Measurements from ENCODE around the gene CDKAL1. TPM values are rescaled to one million over a fixed set of nuclear protein-coding genes. Genes with fewer than 3 reads are reported as not detected.

The CDKAL1 gene
- total RNA-seq, 5 donors from 2014 or later (not counting 1 experiment from before 2014, with no cell fraction given), result 18.8 to 29.9 (median 20.5) TPM

GRCh38 chr6:21071780-21072468 lies 537.7 kb downstream of the CDKAL1 start:
- Histone ChIP-seq H3K27me3 (replicated peaks in 1 of 2; ENCODE audit: control insufficient read depth in 2 of 2, extremely low read depth in 1 of 2, insufficient read depth in 2 of 2, low read length in 1 of 2) (no peaks in the 10 kb centered on the region), H3K27ac (ENCODE audit: low read length) (no peak overlapping the region), H3K4me1 (ENCODE audit: control insufficient read depth in 1 of 2, extremely low read depth in 1 of 2, insufficient read depth in 2 of 2, low read length in 2 of 2) (no peaks in the 10 kb centered on the region), H3K4me3 (ENCODE audit: control insufficient read depth in 1 of 2, extremely low read depth in 1 of 2, low read length in 1 of 2) (no peak overlapping the region), H3K36me3 (ENCODE audit: control insufficient read depth in 2 of 2, extremely low read depth in 1 of 2, insufficient read depth in 1 of 2, low read length in 1 of 2) (peaks cover 0 to 7% of the 10 kb centered on the region in 2 donors), H3K9me3 (no peaks in the 10 kb centered on the region)
- POLR2A ChIA-PET, result no interaction called here
- no peak overlapping the region for H3K4me3 Mint-ChIP-seq
- peaks cover 61% of the 10 kb centered on the region for H3K36me3 Mint-ChIP-seq
- no peak for DNase-seq
- H3K4me1 Mint-ChIP-seq, result peaks cover 0 to 6% (median 0%) of the 10 kb centered on the region in 3 donors
- H3K27me3 Mint-ChIP-seq, result no peaks in the 10 kb centered on the region
- H3K9me3 Mint-ChIP-seq, result peaks cover 10 to 51% (median 19%) of the 10 kb centered on the region in 3 donors
- CTCF ChIA-PET, result interaction anchor here in 1 of 2 donors (0.6 kb wide), 1 partner anchor 28 kb away, joined by 6 read pairs; no protein-coding TSS in a partner anchor
- WGBS (ENCODE audit: insufficient coverage), result 100% methylated on average over 3 of the region's 8 CpGs
- no peak for ATAC-seq (replicated peaks in 1 of 4)
- H3K27ac Mint-ChIP-seq, result no peak overlapping the region

- no peak overlapping the region for H3K27ac Mint-ChIP-seq
- H3K36me3 Mint-ChIP-seq, result peaks cover 62% of the 10 kb centered on the region
- no peaks in the 10 kb centered on the region for H3K27me3 Mint-ChIP-seq
- peaks cover 0 to 6% (median 0%) of the 10 kb centered on the region in 3 donors for H3K4me1 Mint-ChIP-seq
- 100% methylated on average over 1 of the region's 2 CpGs for WGBS (ENCODE audit: insufficient coverage)
- Histone ChIP-seq H3K4me1 (ENCODE audit: control insufficient read depth in 1 of 2, extremely low read depth in 1 of 2, insufficient read depth in 2 of 2, low read length in 2 of 2) (no peaks in the 10 kb centered on the region), H3K9me3 (no peaks in the 10 kb centered on the region), H3K27ac (ENCODE audit: low read length) (no peak overlapping the region), H3K4me3 (ENCODE audit: control insufficient read depth in 1 of 2, extremely low read depth in 1 of 2, low read length in 1 of 2) (no peak overlapping the region), H3K27me3 (replicated peaks in 1 of 2; ENCODE audit: control insufficient read depth in 2 of 2, extremely low read depth in 1 of 2, insufficient read depth in 2 of 2, low read length in 1 of 2) (no peaks in the 10 kb centered on the region), H3K36me3 (ENCODE audit: control insufficient read depth in 2 of 2, extremely low read depth in 1 of 2, insufficient read depth in 1 of 2, low read length in 1 of 2) (peaks cover 0 to 7% of the 10 kb centered on the region in 2 donors)
- ChIA-PET CTCF (interaction anchor here in 1 of 2 donors (0.6 kb wide), 1 partner anchor 424 kb away, joined by 3 read pairs; no protein-coding TSS in a partner anchor), POLR2A (interaction anchor here in 1 of 2 donors (0.5 kb wide), 1 partner anchor 116 kb away, joined by 3 read pairs; no protein-coding TSS in a partner anchor)
- H3K4me3 Mint-ChIP-seq, result no peak overlapping the region
- ATAC-seq (replicated peaks in 1 of 4) (no peak), DNase-seq (no peak)
- peaks cover 10 to 45% (median 19%) of the 10 kb centered on the region in 3 donors for H3K9me3 Mint-ChIP-seq
These were observed 539.1 kb downstream of the CDKAL1 start for GRCh38 chr6:21073318-21073839.

GRCh38 chr6:21074484-21074883 lies 540.2 kb downstream of the CDKAL1 start:
- POLR2A ChIA-PET, result no interaction called here
- no peak for ATAC-seq (replicated peaks in 1 of 4)

GRCh38 chr6:21075986-21076385 lies 541.7 kb downstream of the CDKAL1 start:
- Mint-ChIP-seq H3K4me3 (no peak overlapping the region), H3K27me3 (no peaks in the 10 kb centered on the region), H3K36me3 (peaks cover 72% of the 10 kb centered on the region), H3K27ac (no peak overlapping the region), H3K9me3 (peaks cover 0 to 29% (median 14%) of the 10 kb centered on the region in 3 donors), H3K4me1 (no peaks in the 10 kb centered on the region)
- DNase-seq, result no peak
- POLR2A ChIA-PET, result interaction anchor here in 1 of 2 donors (0.6 kb wide), 1 partner anchor 41 kb away, joined by 3 read pairs; no protein-coding TSS in a partner anchor
- ATAC-seq (replicated peaks in 1 of 4), result no peak
- CTCF ChIA-PET, result interaction anchor here in 1 of 2 donors (0.6 kb wide), 1 partner anchor 1783 kb away, joined by 3 read pairs; no protein-coding TSS in a partner anchor
- Histone ChIP-seq H3K36me3 (ENCODE audit: control insufficient read depth in 2 of 2, extremely low read depth in 1 of 2, insufficient read depth in 1 of 2, low read length in 1 of 2) (peaks cover 0 to 5% of the 10 kb centered on the region in 2 donors), H3K4me1 (ENCODE audit: control insufficient read depth in 1 of 2, extremely low read depth in 1 of 2, insufficient read depth in 2 of 2, low read length in 2 of 2) (no peaks in the 10 kb centered on the region), H3K27ac (ENCODE audit: low read length) (no peak overlapping the region), H3K4me3 (ENCODE audit: control insufficient read depth in 1 of 2, extremely low read depth in 1 of 2, low read length in 1 of 2) (no peak overlapping the region), H3K9me3 (no peaks in the 10 kb centered on the region), H3K27me3 (replicated peaks in 1 of 2; ENCODE audit: control insufficient read depth in 2 of 2, extremely low read depth in 1 of 2, insufficient read depth in 2 of 2, low read length in 1 of 2) (no peaks in the 10 kb centered on the region)
- WGBS (ENCODE audit: insufficient coverage), result no CpG with 5 or more reads among the region's 2 CpGs

More at GRCh38 chr6:21074484-21074883, 540.2 kb downstream of the CDKAL1 start:
- CTCF ChIA-PET, result no interaction called here
- Histone ChIP-seq H3K36me3 (ENCODE audit: control insufficient read depth in 2 of 2, extremely low read depth in 1 of 2, insufficient read depth in 1 of 2, low read length in 1 of 2) (peaks cover 0 to 7% of the 10 kb centered on the region in 2 donors), H3K27ac (ENCODE audit: low read length) (no peak overlapping the region), H3K4me3 (ENCODE audit: control insufficient read depth in 1 of 2, extremely low read depth in 1 of 2, low read length in 1 of 2) (no peak overlapping the region), H3K4me1 (ENCODE audit: control insufficient read depth in 1 of 2, extremely low read depth in 1 of 2, insufficient read depth in 2 of 2, low read length in 2 of 2) (no peaks in the 10 kb centered on the region), H3K27me3 (replicated peaks in 1 of 2; ENCODE audit: control insufficient read depth in 2 of 2, extremely low read depth in 1 of 2, insufficient read depth in 2 of 2, low read length in 1 of 2) (no peaks in the 10 kb centered on the region), H3K9me3 (no peaks in the 10 kb centered on the region)
- no CpG with 5 or more reads among the region's 1 CpG for WGBS (ENCODE audit: insufficient coverage)
- Mint-ChIP-seq H3K27me3 (no peaks in the 10 kb centered on the region), H3K27ac (no peak overlapping the region), H3K4me3 (no peak overlapping the region), H3K36me3 (peaks cover 70% of the 10 kb centered on the region), H3K9me3 (peaks cover 10 to 39% (median 19%) of the 10 kb centered on the region in 3 donors), H3K4me1 (peaks cover 0 to 6% (median 0%) of the 10 kb centered on the region in 3 donors)
- no peak for DNase-seq

- Histone ChIP-seq H3K27ac (ENCODE audit: low read length) (no peak overlapping the region), H3K36me3 (ENCODE audit: control insufficient read depth in 2 of 2, extremely low read depth in 1 of 2, insufficient read depth in 1 of 2, low read length in 1 of 2) (no peaks in the 10 kb centered on the region), H3K27me3 (replicated peaks in 1 of 2; ENCODE audit: control insufficient read depth in 2 of 2, extremely low read depth in 1 of 2, insufficient read depth in 2 of 2, low read length in 1 of 2) (no peaks in the 10 kb centered on the region), H3K9me3 (no peaks in the 10 kb centered on the region), H3K4me3 (ENCODE audit: control insufficient read depth in 1 of 2, extremely low read depth in 1 of 2, low read length in 1 of 2) (no peak overlapping the region), H3K4me1 (ENCODE audit: control insufficient read depth in 1 of 2, extremely low read depth in 1 of 2, insufficient read depth in 2 of 2, low read length in 2 of 2) (no peaks in the 10 kb centered on the region)
- Mint-ChIP-seq H3K4me1 (no peaks in the 10 kb centered on the region), H3K9me3 (peaks cover 0 to 8% (median 8%) of the 10 kb centered on the region in 3 donors), H3K27ac (no peak overlapping the region), H3K36me3 (peaks cover 62% of the 10 kb centered on the region), H3K27me3 (no peaks in the 10 kb centered on the region), H3K4me3 (no peak overlapping the region)
- CTCF ChIA-PET, result no interaction called here
- ATAC-seq (replicated peaks in 1 of 4), result no peak
- WGBS (ENCODE audit: insufficient coverage), result no CpG with 5 or more reads among the region's 3 CpGs
- POLR2A ChIA-PET, result no interaction called here
- DNase-seq, result no peak
These were observed 544.2 kb downstream of the CDKAL1 start for GRCh38 chr6:21078497-21078896.

- H3K4me3 ChIP-seq (ENCODE audit: control insufficient read depth in 1 of 2, extremely low read depth in 1 of 2, low read length in 1 of 2), result no peak overlapping the region
- no peak overlapping the region for H3K27ac ChIP-seq (ENCODE audit: low read length)
- Mint-ChIP-seq H3K36me3 (peaks cover 58% of the 10 kb centered on the region), H3K4me3 (no peak overlapping the region), H3K27ac (no peak overlapping the region), H3K4me1 (no peaks in the 10 kb centered on the region), H3K9me3 (peaks cover 0 to 4% (median 3%) of the 10 kb centered on the region in 3 donors), H3K27me3 (no peaks in the 10 kb centered on the region)
- H3K4me1 ChIP-seq (ENCODE audit: control insufficient read depth in 1 of 2, extremely low read depth in 1 of 2, insufficient read depth in 2 of 2, low read length in 2 of 2), result no peaks in the 10 kb centered on the region
- no peaks in the 10 kb centered on the region for H3K9me3 ChIP-seq
- ChIA-PET CTCF (interaction anchor here in 1 of 2 donors (0.6 kb wide), 1 partner anchor 16 kb away, joined by 3 read pairs; no protein-coding TSS in a partner anchor), POLR2A (no interaction called here)
- no peaks in the 10 kb centered on the region for H3K36me3 ChIP-seq (ENCODE audit: control insufficient read depth in 2 of 2, extremely low read depth in 1 of 2, insufficient read depth in 1 of 2, low read length in 1 of 2)
- no peaks in the 10 kb centered on the region for H3K27me3 ChIP-seq (replicated peaks in 1 of 2; ENCODE audit: control insufficient read depth in 2 of 2, extremely low read depth in 1 of 2, insufficient read depth in 2 of 2, low read length in 1 of 2)
- WGBS (ENCODE audit: insufficient coverage), result 50% methylated on average over 1 of the region's 2 CpGs
- ATAC-seq (replicated peaks in 1 of 4) (no peak), DNase-seq (no peak)
These were observed 545.3 kb downstream of the CDKAL1 start for GRCh38 chr6:21079468-21080048.

Data from T-cell (primary cell).